Measurements from ENCODE around the gene GLRX3.

The GLRX3 gene

DNA sequence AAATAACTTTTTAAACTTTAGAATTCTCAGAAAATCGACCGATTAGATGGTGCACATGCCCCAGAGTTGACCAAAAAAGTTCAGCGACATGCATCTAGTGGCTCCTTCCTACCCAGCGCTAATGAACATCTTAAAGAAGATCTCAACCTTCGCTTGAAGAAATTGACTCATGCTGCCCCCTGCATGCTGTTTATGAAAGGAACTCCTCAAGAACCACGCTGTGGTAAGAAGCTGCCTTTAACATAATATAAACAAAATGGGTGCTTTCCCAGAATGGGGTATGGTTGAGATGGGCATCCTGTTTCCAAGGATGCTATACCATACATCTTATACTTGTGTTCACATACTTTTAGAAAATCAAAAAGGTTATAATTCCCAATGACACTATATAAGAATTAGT, 24.6 kb downstream of the GLRX3 start:
- Mint-ChIP-seq H3K36me3 (ENCODE audit: low read depth) (peaks cover 43% of the 10 kb centered on the region), H3K27me3 (no peaks in the 10 kb centered on the region), H3K27ac (no peak overlapping the region), H3K4me1 (peaks cover 11% of the 10 kb centered on the region), H3K9me3 (no peaks in the 10 kb centered on the region), H3K4me3 (no peak overlapping the region)
- ATAC-seq (peak; percentile 54), DNase-seq (no peak)

DNA sequence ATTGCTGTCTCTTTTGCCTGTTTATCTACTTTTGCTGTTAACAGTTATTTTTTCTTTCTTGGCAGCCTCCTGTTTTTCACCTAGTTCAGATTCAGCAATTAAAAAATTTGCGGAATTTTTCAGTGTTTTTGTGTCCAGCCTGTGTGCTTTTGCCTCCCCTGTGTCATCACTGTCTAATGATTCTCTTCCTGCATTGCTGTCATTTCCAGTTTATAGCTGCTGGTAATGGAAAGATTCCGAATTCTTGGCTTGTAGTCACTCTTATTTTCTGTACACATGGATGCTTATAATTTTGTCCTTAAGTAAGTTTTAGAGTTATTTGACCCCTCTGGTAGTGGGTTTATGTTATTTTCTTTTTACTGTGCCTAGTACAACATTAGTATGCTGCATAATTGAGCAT, 25.1 kb downstream of the GLRX3 start:
- Mint-ChIP-seq H3K4me1 (peaks cover 11% of the 10 kb centered on the region), H3K27me3 (no peaks in the 10 kb centered on the region), H3K4me3 (no peak overlapping the region), H3K9me3 (no peaks in the 10 kb centered on the region), H3K27ac (no peak overlapping the region), H3K36me3 (ENCODE audit: low read depth) (peaks cover 48% of the 10 kb centered on the region)
- no peak for ATAC-seq
- DNase-seq: no peak

DNA sequence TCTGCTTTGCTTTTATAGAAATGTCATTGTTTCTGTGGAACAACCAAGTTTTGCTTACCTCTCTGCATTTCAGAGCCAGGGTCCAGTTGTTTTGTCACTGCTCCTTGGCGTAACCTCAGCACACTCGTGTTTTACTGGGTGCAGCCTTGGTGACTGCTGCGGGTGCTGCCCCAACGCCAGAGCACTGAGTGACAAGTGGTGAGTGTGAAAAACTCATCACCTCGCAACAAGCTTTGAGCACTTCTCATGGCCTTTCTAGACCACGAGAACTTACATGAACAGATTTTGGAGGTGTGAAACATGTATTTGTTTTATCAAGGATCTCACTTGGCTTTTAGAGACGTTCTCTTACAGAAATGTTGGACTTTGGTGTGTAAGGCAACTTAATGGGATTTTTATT, 31.0 kb downstream of the GLRX3 start:
- no peak overlapping the region for H3K27ac Mint-ChIP-seq
- DNase-seq (no peak), ATAC-seq (peak; percentile 65)
- H3K4me3 Mint-ChIP-seq: no peak overlapping the region
- H3K9me3 Mint-ChIP-seq: no peaks in the 10 kb centered on the region
- no peaks in the 10 kb centered on the region for H3K27me3 Mint-ChIP-seq
- peaks cover 69% of the 10 kb centered on the region for H3K36me3 Mint-ChIP-seq (ENCODE audit: low read depth)
- H3K4me1 Mint-ChIP-seq: peaks cover 38% of the 10 kb centered on the region

DNA sequence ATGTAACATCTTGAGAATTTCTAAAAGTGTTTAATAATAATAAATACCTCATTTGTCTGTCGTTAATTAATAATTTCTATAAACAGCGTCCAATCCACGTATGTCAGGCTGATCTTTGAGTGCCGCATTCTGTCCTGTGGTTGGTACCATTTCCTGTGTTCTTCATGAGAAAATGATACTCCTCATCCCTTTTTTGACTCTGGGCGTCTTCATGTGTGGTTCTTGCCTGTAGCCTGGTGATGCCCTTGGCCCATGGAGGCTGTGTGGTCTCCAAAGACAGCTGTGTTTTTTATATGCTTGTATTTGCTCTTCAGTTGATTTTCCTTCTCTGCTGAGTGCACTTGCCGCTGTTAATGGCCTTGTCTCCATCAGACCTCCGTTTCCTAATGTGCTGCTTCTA, 31.5 kb downstream of the GLRX3 start:
- Mint-ChIP-seq H3K27me3 (no peaks in the 10 kb centered on the region), H3K27ac (no peak overlapping the region), H3K4me1 (peaks cover 38% of the 10 kb centered on the region), H3K36me3 (ENCODE audit: low read depth) (peaks cover 67% of the 10 kb centered on the region), H3K9me3 (no peaks in the 10 kb centered on the region), H3K4me3 (no peak overlapping the region)
- ATAC-seq (no peak), DNase-seq (no peak)

DNA sequence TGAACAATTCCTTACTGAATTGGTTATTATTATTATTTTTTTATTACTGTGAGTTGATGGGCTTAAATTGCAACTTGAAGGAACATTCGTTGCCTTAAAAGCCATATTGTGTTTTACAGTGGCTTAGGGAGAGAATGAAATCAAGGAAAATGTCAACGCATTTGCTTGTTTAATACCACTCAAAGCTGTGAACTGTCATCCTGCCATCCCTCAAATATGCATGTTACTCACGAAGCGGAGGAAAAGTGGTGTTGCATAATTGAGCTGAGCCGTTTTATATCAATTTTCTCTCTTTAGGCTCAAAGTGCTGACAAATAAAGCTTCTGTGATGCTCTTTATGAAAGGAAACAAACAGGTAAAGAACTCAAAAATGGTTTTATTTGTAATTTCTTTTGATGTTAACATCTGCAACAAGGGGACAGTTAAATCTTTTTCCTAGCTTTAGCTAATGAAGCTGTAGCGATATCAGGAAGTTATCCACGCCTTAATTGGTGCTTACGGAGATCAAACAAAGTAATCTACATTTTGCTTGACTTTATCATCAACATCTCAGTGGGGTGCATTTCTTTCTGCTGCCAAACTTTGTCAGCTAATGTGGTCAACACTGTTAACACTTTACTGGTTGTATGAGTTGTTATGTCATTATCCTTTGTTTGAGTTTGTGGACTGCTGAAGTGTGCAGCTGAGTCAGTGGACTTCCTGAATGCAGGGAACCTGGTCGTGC, 33.1 kb downstream of the GLRX3 start:
- Mint-ChIP-seq H3K9me3 (no peaks in the 10 kb centered on the region), H3K27ac (no peak overlapping the region), H3K36me3 (ENCODE audit: low read depth) (peaks cover 72% of the 10 kb centered on the region), H3K27me3 (no peaks in the 10 kb centered on the region), H3K4me3 (no peak overlapping the region), H3K4me1 (peaks cover 36% of the 10 kb centered on the region)
- ATAC-seq (no peak), DNase-seq (no peak)

DNA sequence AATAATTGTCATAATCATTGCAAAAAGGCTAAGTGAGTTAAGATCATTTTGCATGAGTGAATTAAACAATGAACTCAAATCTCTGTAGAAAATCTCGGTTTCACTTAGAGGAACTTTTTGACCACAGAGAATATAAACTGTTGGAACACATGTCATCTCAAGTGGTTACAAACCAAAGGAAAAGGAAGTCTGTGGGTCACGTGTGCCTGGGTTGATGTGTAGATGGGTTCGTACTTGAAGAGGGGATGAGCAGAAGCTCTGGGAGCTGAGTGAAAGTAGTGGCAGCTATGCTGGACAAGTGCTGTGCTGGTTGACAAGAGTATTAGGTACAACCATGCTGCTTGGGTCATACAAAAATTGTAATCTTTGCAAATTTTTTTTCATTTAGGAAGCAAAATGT, 35.0 kb downstream of the GLRX3 start:
- peak overlapping the region; percentile 78 for H3K27ac Mint-ChIP-seq
- peak overlapping the region; percentile 8 for H3K4me3 Mint-ChIP-seq
- ATAC-seq (peak; percentile 51), DNase-seq (no peak)
- peaks cover 68% of the 10 kb centered on the region for H3K36me3 Mint-ChIP-seq (ENCODE audit: low read depth)
- no peaks in the 10 kb centered on the region for H3K9me3 Mint-ChIP-seq
- H3K27me3 Mint-ChIP-seq: no peaks in the 10 kb centered on the region
- peaks cover 47% of the 10 kb centered on the region for H3K4me1 Mint-ChIP-seq

DNA sequence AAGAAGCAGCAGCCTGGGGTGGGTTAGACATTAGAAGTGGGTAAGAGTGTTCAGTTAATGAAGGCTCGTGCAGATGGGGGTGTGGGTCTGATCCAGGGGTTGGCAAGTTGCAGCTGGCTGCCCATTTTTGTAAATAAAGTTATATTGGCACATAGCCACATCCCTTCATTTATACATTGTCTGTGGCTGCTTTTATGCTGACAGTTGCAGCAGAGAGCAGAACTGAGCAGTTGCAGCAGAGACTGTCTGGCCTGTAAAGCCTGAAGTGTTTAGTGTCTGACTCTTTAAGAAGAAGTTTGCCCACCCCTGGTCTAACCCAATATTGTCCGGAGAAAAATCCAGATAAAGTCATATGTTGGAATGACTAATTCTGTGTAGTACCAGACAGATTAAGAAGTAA, 38.1 kb downstream of the GLRX3 start:
- Mint-ChIP-seq H3K27ac (no peak overlapping the region), H3K9me3 (no peaks in the 10 kb centered on the region), H3K4me3 (no peak overlapping the region), H3K27me3 (no peaks in the 10 kb centered on the region), H3K4me1 (peaks cover 32% of the 10 kb centered on the region), H3K36me3 (ENCODE audit: low read depth) (peaks cover 53% of the 10 kb centered on the region)
- ATAC-seq: no peak
- no peak for DNase-seq

DNA sequence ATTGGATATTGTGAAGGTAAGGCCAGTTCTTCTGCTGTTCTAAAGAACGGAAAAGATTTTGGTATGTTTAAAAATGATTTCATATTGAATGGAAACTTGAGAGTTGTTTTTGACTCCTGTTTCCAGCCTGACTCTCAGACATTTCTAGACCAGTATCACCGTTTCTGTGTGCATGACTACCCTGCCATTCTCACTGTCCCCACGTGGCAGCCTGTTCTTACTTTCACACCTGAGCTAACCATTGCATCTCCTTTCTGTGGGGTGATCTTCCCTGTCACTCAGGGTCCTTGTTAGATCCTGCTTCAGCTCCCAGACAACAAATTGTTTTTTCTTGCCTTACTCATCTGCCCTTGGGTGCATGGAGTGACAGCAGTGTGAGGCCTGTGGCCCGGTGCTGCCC, 38.9 kb downstream of the GLRX3 start:
- H3K9me3 Mint-ChIP-seq: no peaks in the 10 kb centered on the region
- H3K27me3 Mint-ChIP-seq: no peaks in the 10 kb centered on the region
- no peak overlapping the region for H3K4me3 Mint-ChIP-seq
- H3K4me1 Mint-ChIP-seq: peaks cover 29% of the 10 kb centered on the region
- no peak for DNase-seq
- H3K27ac Mint-ChIP-seq: peak overlapping the region; percentile 25
- ATAC-seq: peak; percentile 57
- H3K36me3 Mint-ChIP-seq (ENCODE audit: low read depth): peaks cover 49% of the 10 kb centered on the region

DNA sequence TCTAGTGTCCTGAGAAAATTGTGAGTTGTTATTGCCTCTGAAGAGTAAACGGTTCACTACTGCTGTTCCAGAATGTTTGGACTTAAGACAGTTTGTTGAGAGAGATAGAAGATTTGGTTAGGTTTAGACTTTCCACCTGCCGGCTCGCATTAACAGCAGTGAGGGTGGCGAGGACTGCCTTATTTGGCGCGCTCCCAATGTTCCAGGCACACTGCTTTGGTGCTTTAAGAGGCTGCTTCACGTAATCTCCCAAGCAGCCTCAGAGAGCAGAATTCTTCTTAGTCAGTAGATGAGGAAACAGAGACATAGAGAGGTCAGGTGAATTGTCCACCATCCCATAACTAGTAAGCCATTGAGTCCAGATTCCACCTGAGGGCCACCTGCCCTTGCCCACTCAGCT, 41.1 kb downstream of the GLRX3 start:
- DNase-seq (no peak), ATAC-seq (no peak)
- H3K36me3 Mint-ChIP-seq (ENCODE audit: low read depth): peaks cover 45% of the 10 kb centered on the region
- H3K4me3 Mint-ChIP-seq: no peak overlapping the region
- H3K9me3 Mint-ChIP-seq: no peaks in the 10 kb centered on the region
- peaks cover 19% of the 10 kb centered on the region for H3K4me1 Mint-ChIP-seq
- no peaks in the 10 kb centered on the region for H3K27me3 Mint-ChIP-seq
- no peak overlapping the region for H3K27ac Mint-ChIP-seq

DNA sequence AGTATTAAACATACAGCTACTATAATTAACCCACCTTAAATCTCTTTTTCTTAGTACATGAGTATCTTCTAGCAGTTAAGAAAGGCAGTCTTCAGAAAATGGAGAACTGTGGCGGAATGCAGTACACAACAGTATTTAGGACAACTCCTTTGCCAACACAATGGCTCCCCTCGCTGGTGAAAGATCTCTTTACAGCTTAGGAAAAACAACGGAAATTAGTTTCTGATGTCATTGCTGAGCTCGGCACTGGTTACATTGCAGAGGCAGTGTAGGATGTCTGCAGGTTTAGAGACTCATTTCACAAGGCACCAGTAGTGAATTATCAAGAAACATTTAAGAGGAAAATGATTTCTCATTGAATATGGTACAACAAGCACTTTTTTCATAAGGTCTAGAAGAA, 43.4 kb downstream of the GLRX3 start:
- Mint-ChIP-seq H3K4me3 (no peak overlapping the region), H3K9me3 (no peaks in the 10 kb centered on the region), H3K27ac (peak overlapping the region; percentile 69), H3K4me1 (peaks cover 18% of the 10 kb centered on the region), H3K36me3 (ENCODE audit: low read depth) (peaks cover 33% of the 10 kb centered on the region), H3K27me3 (no peaks in the 10 kb centered on the region)
- ATAC-seq (peak; percentile 63), DNase-seq (no peak)

DNA sequence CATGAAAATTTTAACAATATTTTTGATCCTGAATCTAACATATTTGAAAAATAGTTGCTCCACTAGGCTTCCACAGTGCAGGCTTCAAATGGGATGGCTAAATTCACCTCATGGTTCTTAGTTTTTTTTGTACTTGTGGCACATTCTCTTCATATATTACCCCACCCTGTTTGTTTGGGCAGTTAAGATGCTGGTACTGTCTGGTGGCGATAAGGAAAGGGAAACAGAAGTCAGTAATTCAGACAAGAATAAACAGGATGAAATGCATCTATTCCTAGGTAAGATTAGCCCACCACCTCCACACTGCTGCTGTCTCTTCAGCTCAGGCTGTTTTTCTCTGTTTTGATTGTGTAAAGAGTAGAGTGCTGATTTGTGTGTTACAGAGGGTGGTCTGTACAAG, 44.2 kb downstream of the GLRX3 start:
- peaks cover 35% of the 10 kb centered on the region for H3K36me3 Mint-ChIP-seq (ENCODE audit: low read depth)
- no peak for DNase-seq
- no peak for ATAC-seq
- no peaks in the 10 kb centered on the region for H3K9me3 Mint-ChIP-seq
- no peak overlapping the region for H3K4me3 Mint-ChIP-seq
- H3K27me3 Mint-ChIP-seq: no peaks in the 10 kb centered on the region
- peaks cover 10% of the 10 kb centered on the region for H3K4me1 Mint-ChIP-seq
- no peak overlapping the region for H3K27ac Mint-ChIP-seq

DNA sequence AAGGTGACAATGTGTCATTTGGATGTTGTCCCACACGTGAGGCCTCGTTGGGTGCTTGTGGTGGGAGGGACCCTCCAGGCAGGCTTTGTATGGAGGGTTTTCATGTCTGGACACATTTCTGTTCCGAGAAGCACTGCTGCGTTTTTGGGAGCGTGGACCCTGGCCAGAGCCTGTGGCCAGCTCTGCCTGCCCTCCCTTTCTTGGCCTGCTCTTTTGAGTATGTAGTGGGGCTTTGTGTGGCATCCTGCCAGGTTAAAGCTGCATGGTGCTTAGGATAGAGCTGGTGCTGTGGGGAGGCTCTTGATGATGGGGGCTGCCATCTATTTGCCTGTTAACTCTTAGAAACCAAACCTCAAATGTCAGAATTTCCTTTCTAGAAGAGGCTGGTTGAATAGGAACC, 45.7 kb downstream of the GLRX3 start:
- Mint-ChIP-seq H3K4me1 (peaks cover 9% of the 10 kb centered on the region), H3K27ac (no peak overlapping the region), H3K9me3 (no peaks in the 10 kb centered on the region), H3K4me3 (no peak overlapping the region), H3K36me3 (ENCODE audit: low read depth) (peaks cover 32% of the 10 kb centered on the region), H3K27me3 (no peaks in the 10 kb centered on the region)
- ATAC-seq: no peak
- no peak for DNase-seq

DNA sequence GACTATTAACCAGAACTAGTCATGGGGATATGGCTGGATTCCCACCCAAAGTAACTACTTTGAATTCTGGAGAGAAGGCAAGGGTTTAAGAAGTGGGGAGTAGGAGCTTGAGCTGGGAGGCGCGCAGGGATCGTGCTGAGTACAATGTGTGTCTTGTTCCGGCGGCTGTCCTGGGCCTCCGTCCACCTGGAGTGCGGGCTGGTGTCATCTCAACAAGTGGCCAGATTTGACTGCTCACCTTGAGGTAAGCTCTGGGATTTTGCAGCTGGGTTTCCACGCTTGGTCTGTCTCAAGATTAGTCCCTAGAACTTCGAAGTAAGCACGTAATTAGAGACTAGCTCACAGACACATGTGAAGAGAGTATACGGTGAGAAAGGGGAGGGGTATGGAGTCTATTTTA, 49.4 kb downstream of the GLRX3 start:
- Mint-ChIP-seq H3K36me3 (ENCODE audit: low read depth) (peaks cover 22% of the 10 kb centered on the region), H3K9me3 (no peaks in the 10 kb centered on the region), H3K27me3 (no peaks in the 10 kb centered on the region), H3K4me1 (peaks cover 3% of the 10 kb centered on the region), H3K4me3 (no peak overlapping the region), H3K27ac (no peak overlapping the region)
- DNase-seq (no peak), ATAC-seq (no peak)

DNA sequence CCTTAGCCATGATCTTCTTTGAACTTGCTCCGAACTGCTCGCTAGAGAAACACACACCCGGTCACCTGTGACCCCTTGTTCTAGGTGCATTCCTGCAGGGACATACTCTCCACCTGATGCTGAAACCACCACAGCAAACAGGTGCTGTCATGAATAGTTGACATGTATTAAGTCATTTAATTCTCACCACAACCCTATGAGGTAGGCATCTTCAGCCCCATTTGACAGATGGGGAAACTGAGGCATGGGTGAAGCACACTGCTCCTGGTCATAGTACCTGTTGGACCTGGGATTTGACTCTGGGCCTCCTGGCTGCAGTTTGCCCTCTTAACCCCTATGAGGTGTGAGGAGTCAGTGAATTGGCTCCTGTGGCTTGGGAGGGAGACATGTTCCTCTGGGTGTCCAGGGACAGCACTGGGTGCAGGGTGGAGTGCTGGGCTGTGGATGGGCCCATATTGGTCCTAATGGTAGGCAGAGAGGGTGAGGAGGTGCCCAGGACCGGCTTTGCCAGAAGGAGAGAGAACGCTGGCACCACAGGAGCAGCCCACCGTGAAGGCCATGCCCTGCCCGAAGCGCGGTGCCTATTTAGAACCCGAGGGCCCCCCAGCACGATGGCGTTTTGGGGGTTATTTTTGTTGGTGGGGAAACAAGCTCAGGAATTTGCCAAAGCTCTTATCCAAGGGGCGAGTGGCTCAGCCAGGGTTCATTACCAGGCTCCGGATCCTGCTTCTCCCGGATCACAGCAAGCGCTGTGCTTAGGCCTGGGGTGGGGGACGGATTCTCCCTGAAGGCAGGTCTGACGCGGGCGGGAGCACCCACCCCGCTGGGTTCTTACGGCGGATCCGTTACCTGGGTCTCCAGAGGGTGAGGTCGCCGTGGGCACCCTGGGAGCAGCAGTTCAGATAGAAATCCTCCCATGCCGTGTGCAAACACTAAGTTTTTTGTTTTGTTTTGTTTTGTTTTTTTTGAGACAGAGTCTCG, 52.3 kb downstream of the GLRX3 start:
- no peak overlapping the region for H3K4me3 Mint-ChIP-seq
- peaks cover 15% of the 10 kb centered on the region for H3K36me3 Mint-ChIP-seq (ENCODE audit: low read depth)
- no peak for ATAC-seq
- peaks cover 4% of the 10 kb centered on the region for H3K4me1 Mint-ChIP-seq
- DNase-seq: no peak
- H3K27ac Mint-ChIP-seq: no peak overlapping the region
- H3K27me3 Mint-ChIP-seq: peaks cover 6% of the 10 kb centered on the region
- H3K9me3 Mint-ChIP-seq: no peaks in the 10 kb centered on the region

DNA sequence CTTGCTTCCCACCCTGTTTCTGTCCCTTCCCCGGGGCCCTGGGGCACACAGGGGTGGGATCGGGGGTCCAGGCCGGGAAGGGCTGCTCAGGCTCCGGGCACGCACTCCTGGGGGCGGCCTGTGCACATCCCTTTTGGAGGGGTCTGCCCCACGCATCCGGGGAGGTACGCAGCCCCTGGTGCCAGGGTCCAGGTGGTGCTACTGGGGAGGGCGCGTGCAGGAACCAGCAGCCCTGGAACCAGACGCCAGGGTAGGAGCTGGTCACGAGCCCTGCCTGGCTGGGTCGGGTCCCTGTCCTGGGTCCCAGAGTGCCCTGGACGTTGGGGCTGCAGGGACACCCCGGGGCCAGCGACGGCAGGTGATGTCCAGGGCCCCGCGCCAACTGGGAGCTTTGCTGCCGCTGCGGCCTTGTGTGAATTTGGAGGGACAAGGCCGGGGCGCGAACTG, 53.4 kb downstream of the GLRX3 start:
- Mint-ChIP-seq H3K36me3 (ENCODE audit: low read depth) (peaks cover 10% of the 10 kb centered on the region), H3K27me3 (peaks cover 6% of the 10 kb centered on the region), H3K27ac (no peak overlapping the region), H3K4me3 (no peak overlapping the region), H3K4me1 (peaks cover 4% of the 10 kb centered on the region), H3K9me3 (no peaks in the 10 kb centered on the region)
- no peak for DNase-seq
- ATAC-seq: no peak
